ENCODE data around the gene KCTD3. TPM values are rescaled to one million over a fixed set of nuclear protein-coding genes. Genes with fewer than 3 reads are reported as not detected.

KCTD3 gene
- total RNA-seq, 1 experiment from 2014 or later = 34.7 TPM

DNA sequence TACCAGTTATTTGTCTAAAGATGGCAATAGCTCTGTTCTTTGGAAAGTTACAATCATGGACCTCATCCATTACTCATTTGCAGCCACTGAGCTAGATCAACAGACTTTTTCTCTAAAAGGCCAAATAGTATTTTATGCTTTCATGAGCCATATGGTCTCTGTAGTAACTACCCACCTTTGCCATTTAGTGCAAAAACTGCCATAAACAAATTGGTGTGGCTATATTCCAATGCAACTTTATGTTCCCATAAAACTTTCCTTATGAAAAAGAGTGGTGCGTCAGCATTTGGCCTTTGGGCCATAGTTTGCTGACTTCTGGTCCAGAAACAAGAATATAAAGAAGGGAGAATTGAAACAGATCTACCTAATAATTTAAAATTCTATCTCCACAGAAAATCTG lies 20.1 kb upstream of the KCTD3 start:
- POLR2A ChIA-PET = no interaction called here
- TF ChIP-seq CTCF (IDR thresholded peaks at IDR 0.05) = no peak
- TF ChIP-seq, protein P1, sequence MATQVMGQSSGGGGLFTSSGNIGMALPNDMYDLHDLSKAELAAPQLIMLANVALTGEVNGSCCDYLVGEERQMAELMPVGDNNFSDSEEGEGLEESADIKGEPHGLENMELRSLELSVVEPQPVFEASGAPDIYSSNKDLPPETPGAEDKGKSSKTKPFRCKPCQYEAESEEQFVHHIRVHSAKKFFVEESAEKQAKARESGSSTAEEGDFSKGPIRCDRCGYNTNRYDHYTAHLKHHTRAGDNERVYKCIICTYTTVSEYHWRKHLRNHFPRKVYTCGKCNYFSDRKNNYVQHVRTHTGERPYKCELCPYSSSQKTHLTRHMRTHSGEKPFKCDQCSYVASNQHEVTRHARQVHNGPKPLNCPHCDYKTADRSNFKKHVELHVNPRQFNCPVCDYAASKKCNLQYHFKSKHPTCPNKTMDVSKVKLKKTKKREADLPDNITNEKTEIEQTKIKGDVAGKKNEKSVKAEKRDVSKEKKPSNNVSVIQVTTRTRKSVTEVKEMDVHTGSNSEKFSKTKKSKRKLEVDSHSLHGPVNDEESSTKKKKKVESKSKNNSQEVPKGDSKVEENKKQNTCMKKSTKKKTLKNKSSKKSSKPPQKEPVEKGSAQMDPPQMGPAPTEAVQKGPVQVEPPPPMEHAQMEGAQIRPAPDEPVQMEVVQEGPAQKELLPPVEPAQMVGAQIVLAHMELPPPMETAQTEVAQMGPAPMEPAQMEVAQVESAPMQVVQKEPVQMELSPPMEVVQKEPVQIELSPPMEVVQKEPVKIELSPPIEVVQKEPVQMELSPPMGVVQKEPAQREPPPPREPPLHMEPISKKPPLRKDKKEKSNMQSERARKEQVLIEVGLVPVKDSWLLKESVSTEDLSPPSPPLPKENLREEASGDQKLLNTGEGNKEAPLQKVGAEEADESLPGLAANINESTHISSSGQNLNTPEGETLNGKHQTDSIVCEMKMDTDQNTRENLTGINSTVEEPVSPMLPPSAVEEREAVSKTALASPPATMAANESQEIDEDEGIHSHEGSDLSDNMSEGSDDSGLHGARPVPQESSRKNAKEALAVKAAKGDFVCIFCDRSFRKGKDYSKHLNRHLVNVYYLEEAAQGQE (IDR thresholded peaks at IDR 0.05; ENCODE audit: insufficient read depth in 1 of 2, low read depth in 2 of 2, low read length in 1 of 2) = no peak
- no peak for TF ChIP-seq SIN3A (IDR thresholded peaks at IDR 0.05; ENCODE audit: borderline replicate concordance, insufficient read depth, low read depth, low read length)
- no peak for TF ChIP-seq POLR2AphosphoS5 (IDR thresholded peaks at IDR 0.05; ENCODE audit: low read depth, low read length)
- TF ChIP-seq TCF7L2 (IDR thresholded peaks at IDR 0.05; ENCODE audit: low read depth, low read length) = no peak
- CTCF ChIA-PET = no interaction called here
- in situ Hi-C loops (cut with HindIII; ENCODE audit: low pct_unique_long_range_greater_than_20kb, low sequenced_read_pairs) (no loop called here), intact Hi-C loops (cut with micrococcal nuclease; ENCODE audit: unreplicated experiment) (no loop called here)
- DNase-seq (ENCODE audit: low read depth, low spot score) = no peak
- Histone ChIP-seq H3K27me3 (ENCODE audit: control insufficient read depth, insufficient read depth, low read length) (peaks cover 4% of the 10 kb centered on the region; the same call in 1 of the 2 replicates), H3K4me1 (ENCODE audit: control insufficient read depth, insufficient read depth, low read length) (no peaks in the 10 kb centered on the region), H3K27ac (ENCODE audit: low read length) (no peak overlapping the region), H3K4me3 (ENCODE audit: low read depth in 2 of 2, low read length in 2 of 2) (no peak overlapping the region), H3K36me3 (ENCODE audit: control insufficient read depth, insufficient read depth, low read length) (no peaks in the 10 kb centered on the region), H3K9me3 (ENCODE audit: control insufficient read depth, insufficient read depth, low read depth, low read length) (peaks cover 11% of the 10 kb centered on the region; the same call in 1 of the 2 replicates)
- no peak for ATAC-seq
- BruUV-seq (replicated peaks) = no TSS peak

GRCh38 chr1:215551806-215552205 lies 15.3 kb upstream of the KCTD3 start:
- no peak for DNase-seq (ENCODE audit: low read depth, low spot score)
- Histone ChIP-seq H3K36me3 (ENCODE audit: control insufficient read depth, insufficient read depth, low read length) (no peaks in the 10 kb centered on the region), H3K4me3 (ENCODE audit: low read depth in 2 of 2, low read length in 2 of 2) (no peak overlapping the region), H3K9me3 (ENCODE audit: control insufficient read depth, insufficient read depth, low read depth, low read length) (peaks cover 7% of the 10 kb centered on the region; the same call in 1 of the 2 replicates), H3K4me1 (ENCODE audit: control insufficient read depth, insufficient read depth, low read length) (no peaks in the 10 kb centered on the region), H3K27ac (ENCODE audit: low read length) (no peak overlapping the region), H3K27me3 (ENCODE audit: control insufficient read depth, insufficient read depth, low read length) (peaks cover 1% of the 10 kb centered on the region; the same call in 1 of the 2 replicates)
- CTCF ChIA-PET = no interaction called here
- ATAC-seq = no peak
- BruUV-seq (replicated peaks) = no TSS peak
- POLR2A ChIA-PET = no interaction called here
- TF ChIP-seq SIN3A (IDR thresholded peaks at IDR 0.05; ENCODE audit: borderline replicate concordance, insufficient read depth, low read depth, low read length) (no peak), POLR2AphosphoS5 (IDR thresholded peaks at IDR 0.05; ENCODE audit: low read depth, low read length) (no peak), TCF7L2 (IDR thresholded peaks at IDR 0.05; ENCODE audit: low read depth, low read length) (no peak), CTCF (IDR thresholded peaks at IDR 0.05) (no peak)
- TF ChIP-seq, protein P1 (IDR thresholded peaks at IDR 0.05; ENCODE audit: insufficient read depth in 1 of 2, low read depth in 2 of 2, low read length in 1 of 2) = no peak
- intact Hi-C loops (cut with micrococcal nuclease; ENCODE audit: unreplicated experiment) (no loop called here), in situ Hi-C loops (cut with HindIII; ENCODE audit: low pct_unique_long_range_greater_than_20kb, low sequenced_read_pairs) (no loop called here)
